Measurements from ENCODE around the gene NDRG2.

Gene NDRG2

GRCh38 chr14:21024585-21025370, at the start of gene NDRG2:
Gene NDRG2, minus strand, starts transcription at chr14:21025061. Its CDS starts 1,746 bp downstream, at chr14:21023315.
- no peaks in the 10 kb centered on the region for H3K27me3 ChIP-seq (ENCODE audit: insufficient read depth, low read depth, severe bottlenecking)
- H3K36me3 ChIP-seq: peaks cover 10% of the 10 kb centered on the region; the same call in 1 of the 2 replicates
- DNase-seq: peak; percentile 91
- peak within 1 kb of the TSS; percentile 78 for H3K27ac ChIP-seq
- peak within 1 kb of the TSS; percentile 83 for H3K4me3 ChIP-seq (ENCODE audit: low read depth, low read length)
- no peak for TF ChIP-seq CTCF (IDR thresholded peaks at IDR 0.05; ENCODE audit: low read depth, low read length)
- no peaks in the 10 kb centered on the region for H3K9me3 ChIP-seq (ENCODE audit: severe bottlenecking)

- DNase-seq: no peak
- no peaks in the 10 kb centered on the region for H3K9me3 ChIP-seq (ENCODE audit: severe bottlenecking)
- no peak overlapping the region for H3K27ac ChIP-seq
- TF ChIP-seq CTCF (IDR thresholded peaks at IDR 0.05; ENCODE audit: low read depth, low read length): no peak
- H3K27me3 ChIP-seq (ENCODE audit: insufficient read depth, low read depth, severe bottlenecking): no peaks in the 10 kb centered on the region
- no peak overlapping the region for H3K4me3 ChIP-seq (ENCODE audit: low read depth, low read length)
- peaks cover 32% of the 10 kb centered on the region for H3K36me3 ChIP-seq
Observed at GRCh38 chr14:21073921-21074320, 49.1 kb upstream of the NDRG2 start.

DNA sequence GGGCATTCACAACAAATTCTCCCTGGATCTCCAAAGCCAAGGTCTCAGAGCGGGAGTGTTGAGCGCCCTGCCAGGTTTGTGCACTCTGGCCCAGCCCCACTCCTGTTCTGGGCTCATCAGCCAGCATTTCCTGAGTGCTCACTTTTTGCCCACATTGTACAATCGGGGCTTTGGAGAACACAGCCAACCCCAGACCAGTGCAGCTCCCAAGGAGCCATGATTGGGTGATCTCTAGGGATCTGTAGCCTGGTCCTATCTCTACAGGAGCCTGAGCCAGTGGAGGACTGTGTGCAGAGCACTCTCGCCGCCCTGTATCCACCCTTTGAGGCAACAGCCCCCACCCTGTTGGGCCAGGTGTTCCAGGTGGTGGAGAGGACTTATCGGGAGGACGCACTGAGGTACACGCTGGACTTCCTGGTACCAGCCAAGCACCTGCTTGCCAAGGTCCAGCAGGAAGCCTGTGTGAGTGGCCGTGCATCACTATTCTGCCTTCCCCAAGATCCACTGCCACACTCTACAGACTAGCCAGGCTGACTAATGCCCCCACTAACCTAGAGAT, 48.0 kb upstream of the NDRG2 start:
- TF ChIP-seq CTCF (IDR thresholded peaks at IDR 0.05; ENCODE audit: low read depth, low read length): no peak
- Histone ChIP-seq H3K9me3 (ENCODE audit: severe bottlenecking) (no peaks in the 10 kb centered on the region), H3K27me3 (ENCODE audit: insufficient read depth, low read depth, severe bottlenecking) (no peaks in the 10 kb centered on the region), H3K36me3 (peaks cover 25% of the 10 kb centered on the region), H3K4me3 (ENCODE audit: low read depth, low read length) (no peak overlapping the region), H3K27ac (no peak overlapping the region)
- no peak for DNase-seq

DNA sequence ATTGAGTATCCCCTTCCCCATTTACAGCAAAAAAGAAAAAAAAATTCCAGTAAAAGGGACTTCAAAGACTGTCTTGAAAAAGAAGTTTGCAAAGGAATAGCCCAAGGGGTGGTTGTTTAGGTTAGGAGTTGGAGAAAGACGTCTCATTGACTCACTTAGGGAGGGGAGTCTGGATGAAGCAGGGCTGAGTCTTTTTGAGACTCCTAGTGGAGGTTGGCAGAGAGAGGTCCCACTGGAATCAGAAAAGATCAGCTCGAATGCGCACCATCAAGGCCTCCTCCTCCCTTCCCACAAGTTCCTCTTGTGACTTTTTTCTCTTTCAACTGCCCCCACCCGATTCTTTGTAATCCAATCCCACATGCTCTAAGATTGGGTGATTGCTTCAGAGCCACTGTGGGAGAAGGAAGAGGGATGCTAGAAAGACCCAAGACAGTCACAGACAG, 47.2 kb upstream of the NDRG2 start:
- no peak for DNase-seq
- H3K27ac ChIP-seq: peak overlapping the region; percentile 83; the same call in 1 of the 2 replicates
- TF ChIP-seq CTCF (IDR thresholded peaks at IDR 0.05; ENCODE audit: low read depth, low read length): no peak

GRCh38 chr14:21071225-21072030, 46.6 kb upstream of the NDRG2 start:
- Histone ChIP-seq H3K9me3 (ENCODE audit: severe bottlenecking) (no peaks in the 10 kb centered on the region), H3K4me3 (ENCODE audit: low read depth, low read length) (peak overlapping the region; percentile 74), H3K27ac (peak overlapping the region; percentile 83), H3K27me3 (ENCODE audit: insufficient read depth, low read depth, severe bottlenecking) (no peaks in the 10 kb centered on the region), H3K36me3 (peaks cover 20% of the 10 kb centered on the region)
- peak; percentile 88 for DNase-seq
- no peak for TF ChIP-seq CTCF (IDR thresholded peaks at IDR 0.05; ENCODE audit: low read depth, low read length)

More for the DNA sequence above, 47.2 kb upstream of the NDRG2 start:
- Histone ChIP-seq H3K4me3 (ENCODE audit: low read depth, low read length) (peak overlapping the region; percentile 74), H3K36me3 (peaks cover 25% of the 10 kb centered on the region), H3K9me3 (ENCODE audit: severe bottlenecking) (no peaks in the 10 kb centered on the region), H3K27me3 (ENCODE audit: insufficient read depth, low read depth, severe bottlenecking) (no peaks in the 10 kb centered on the region)

Data from WERI-Rb-1 (cell line).